Limb (tissue), 2 donors: Measurements from ENCODE around the gene CCDC177.
"Not testable (repeated sequence)": the region's sequence is repeated elsewhere in the genome, so short reads cannot be mapped to it uniquely, and the experiment has no call there.

ENCODE experiments used
- DNase-seq, 2 donors: peaks; one replicate each; pipeline ENCODE4 v3.0.0-alpha.2; 2016; ENCODE audit errors: extremely low spot score in 2 of 2

CCDC177 gene

DNA sequence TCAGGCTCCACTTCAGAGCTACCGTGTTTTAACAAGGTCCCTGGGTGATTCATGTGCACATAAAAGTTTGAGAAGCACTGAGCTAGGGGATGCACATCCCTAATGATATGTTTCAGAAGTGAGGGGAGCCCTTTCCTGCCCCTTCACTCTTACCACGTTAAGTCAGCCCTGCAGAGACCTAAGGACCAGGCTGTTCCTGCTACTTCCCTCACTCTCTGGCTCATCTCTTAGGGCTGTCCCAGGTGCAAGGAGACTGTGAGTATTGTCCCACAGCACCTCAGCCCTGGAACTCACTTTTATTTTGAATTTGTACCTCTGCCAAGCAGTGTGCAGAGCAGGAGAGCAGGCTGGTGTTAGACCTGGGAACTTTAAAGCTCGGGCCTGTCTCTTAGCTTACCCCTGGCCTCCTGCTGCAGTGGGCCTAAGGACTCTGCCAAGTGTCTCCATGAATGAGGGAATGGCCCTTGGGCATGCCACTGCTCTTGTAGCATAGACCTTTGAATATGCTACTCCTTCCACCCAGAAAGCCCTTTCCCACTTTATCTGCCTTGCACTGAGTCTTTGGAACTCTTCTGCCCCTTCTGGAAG is 25.7 kb upstream of the CCDC177 start:
- no peak for DNase-seq

DNA sequence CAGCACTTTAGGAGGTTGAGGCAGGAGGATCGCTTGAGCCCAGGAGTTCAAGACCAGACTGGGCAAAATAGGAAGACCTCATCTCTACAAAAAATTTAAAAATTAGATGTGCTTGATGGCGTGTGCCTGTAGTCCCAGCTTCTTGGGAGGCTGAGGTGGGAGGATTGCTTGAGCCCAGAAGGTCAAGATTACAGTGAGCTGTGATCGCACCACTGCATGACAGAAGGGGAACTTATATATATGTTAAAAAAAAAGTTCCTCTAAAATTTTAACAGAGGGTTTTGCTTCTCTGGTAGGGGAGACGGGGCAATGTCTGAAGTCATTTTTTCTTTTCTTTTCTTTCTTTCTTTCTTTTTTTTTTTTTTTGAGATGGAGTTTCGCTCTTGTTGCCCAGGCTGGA is 24.8 kb upstream of the CCDC177 start:
- DNase-seq, result not testable (repeated sequence)

DNA sequence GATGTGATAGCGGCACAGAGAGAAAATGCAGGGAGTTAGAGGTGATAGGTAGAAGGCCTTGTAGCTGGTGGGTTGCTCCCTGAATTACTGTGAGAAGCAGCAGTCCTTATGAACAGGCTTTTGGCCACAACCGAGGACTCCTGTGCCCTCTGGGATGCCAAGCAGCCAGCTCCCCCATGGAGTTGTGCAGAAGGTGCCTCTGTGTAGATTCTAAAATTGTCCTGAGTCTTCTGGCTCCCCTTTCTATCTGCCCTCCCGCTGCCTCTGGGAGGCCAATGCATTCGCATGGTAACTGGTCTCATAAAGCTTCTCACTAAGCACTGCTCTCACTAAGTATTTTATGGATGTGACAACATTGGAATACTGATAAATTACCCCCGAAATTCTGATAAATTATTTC is 20.7 kb upstream of the CCDC177 start:
- DNase-seq, result no peak

DNA sequence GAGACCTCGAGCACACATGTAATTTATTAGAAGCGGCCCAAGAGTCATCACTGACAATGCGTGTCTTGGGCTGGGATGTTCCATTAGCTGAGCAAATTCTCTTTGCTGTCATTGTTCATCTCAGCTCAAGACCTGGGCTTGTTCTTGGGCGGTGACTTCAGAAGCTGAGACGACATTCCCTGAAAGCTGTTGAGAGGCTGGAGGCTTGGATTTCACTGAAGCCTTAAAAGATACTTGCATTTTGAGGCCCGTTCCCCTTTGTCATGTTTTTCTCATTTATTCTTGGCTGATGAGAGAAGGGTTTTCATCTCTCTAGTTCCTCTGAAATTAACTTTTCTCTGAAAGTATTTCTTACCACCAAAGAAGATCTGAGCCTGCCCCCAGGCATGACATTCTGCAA is 20.2 kb upstream of the CCDC177 start:
- no peak for DNase-seq

DNA sequence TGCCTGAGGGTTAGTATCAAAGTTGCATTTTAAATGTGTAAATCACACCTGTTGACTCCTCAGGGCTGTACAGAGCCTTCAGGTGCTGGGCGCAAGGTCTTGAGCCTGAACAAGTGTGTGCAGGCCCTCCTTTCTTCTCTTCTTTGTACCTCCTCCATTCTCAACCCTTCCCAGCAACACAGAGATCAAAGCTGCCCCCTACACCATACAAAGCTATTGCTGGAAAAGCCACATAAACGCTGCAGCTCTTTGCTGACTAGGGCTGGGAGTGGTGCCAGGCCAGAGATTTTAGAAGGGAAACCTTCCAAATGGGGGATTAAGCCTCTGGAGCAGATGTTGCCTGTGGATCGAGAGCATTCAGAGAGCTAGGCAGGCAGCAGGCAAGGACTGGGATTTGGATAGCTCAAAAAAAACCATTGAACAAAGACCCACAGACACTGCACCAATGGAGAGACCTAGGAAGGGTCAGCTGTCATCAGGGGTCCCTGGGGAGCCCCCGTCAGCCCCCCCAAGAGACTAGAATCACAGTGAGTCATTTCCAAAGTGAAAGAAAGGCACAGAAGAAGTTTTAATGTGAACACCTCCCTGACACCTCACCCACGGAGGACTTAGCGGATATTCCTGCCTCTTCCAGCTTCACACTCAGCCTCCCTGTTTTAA is 18.5 kb upstream of the CCDC177 start:
- DNase-seq, result peak; percentile 91 to 93

DNA sequence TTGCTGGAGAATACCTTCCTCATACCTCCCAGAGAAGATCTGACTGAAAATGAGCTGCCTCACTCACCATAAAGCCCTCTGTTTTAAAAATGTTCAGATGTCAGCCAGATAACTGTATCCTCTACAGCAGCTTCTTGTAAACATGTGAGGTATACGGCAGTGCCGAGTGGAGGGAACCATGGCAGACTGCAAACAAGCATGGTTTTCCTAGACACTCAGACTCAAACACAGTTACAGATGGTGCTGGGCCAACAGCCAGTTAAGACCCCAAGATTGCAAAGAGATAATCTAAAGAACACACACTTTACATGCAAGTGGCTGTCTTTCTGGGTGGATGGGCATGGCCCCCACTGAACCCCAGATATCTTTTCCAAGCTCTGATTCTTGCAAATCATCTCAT is 16.6 kb upstream of the CCDC177 start:
- DNase-seq, result no peak

DNA sequence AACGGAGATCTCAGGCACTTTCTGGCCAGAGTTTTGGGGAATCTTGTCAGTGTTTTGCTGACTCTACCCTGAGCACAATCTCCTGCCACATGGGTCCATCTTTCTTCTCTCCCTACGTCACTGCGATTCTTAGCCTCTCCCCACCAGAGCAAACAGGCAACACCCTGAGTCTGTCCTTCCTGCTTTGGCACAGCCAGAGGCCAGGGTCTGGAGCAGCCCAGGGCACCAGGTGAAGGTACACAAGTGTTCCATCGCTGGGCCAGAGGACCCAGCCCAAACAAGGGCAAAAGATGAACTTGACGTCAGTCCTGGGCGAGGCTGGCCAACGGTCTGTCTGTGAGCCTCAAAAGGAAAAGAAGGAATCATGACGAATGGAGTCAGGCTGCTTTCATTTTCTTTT is 12.7 kb upstream of the CCDC177 start:
- no peak for DNase-seq

DNA sequence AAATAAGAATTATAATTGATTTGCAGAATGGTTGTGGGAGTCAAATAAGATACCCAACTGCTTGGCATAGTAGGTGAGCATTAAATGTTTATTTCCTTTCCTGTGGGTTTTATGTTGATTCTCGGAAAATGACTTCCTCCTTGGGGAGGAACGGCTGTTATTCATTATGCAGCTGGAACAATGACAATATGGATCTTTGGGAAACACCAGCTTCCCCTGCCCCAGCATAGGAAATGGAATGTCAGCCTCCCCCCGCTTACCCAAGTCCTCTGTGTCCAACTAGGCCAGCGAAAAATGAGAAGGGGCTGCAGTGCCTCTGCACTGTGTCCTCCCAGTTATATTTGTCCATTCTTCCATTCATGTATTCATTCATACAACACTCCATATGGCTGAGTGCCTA is 11.7 kb upstream of the CCDC177 start:
- DNase-seq, result no peak

DNA sequence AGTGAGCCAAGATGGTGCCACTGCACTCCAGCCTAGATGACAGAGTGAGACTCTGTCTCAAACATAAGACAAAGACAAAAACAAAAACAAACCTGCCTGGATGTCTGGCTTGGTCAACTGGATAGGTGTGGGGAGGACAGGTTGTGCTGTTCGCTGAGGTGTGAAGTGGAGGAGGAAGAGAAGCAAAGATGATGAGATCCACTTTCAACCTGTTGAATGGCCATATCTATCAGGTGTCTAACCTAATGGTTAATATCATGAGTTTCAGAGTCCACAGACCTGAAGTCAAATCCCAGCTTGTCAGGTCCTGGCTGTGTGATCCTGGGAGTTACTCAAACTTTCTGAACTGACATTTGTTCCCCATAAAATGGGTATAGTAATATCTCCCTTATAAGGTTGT is 9.7 kb upstream of the CCDC177 start:
- no peak for DNase-seq

DNA sequence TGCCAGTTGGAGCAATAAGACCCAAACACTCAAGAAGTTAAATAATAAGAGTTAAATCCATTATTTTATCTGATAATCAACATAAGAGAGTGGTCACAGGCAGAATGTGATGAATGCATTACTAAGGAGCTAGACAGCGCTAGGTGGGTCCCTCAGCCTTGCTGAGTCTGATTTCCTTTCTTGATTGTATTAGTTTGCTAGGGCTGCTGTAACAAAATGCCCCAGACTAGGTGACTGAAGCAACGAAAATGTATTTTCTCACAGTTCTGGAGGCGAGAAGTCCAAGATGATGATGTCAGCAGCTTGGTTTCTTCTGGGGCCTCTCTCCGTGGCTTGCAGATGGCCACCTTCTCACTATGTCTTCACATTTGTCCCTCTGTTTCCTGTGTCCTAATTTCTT is 8.2 kb upstream of the CCDC177 start:
- no peak for DNase-seq

DNA sequence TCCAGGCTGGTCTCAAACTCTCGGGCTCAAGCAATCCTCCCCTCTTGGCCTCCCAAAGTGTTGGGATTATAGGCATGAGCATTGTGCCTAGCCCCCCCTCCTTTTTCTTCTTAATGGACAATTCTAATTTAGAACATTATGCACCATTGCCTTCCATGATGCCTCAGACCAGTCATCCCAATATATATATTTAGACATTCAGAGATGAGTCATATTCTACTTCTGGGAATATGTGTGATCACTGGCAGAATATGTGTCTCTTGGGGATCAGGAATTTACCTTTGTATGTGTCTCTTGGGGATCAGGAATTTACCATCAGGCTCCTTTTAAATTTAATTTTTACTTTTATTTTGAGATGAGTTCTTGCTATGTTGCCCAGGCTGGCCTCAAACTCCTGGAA is 7.5 kb upstream of the CCDC177 start:
- no peak for DNase-seq

DNA sequence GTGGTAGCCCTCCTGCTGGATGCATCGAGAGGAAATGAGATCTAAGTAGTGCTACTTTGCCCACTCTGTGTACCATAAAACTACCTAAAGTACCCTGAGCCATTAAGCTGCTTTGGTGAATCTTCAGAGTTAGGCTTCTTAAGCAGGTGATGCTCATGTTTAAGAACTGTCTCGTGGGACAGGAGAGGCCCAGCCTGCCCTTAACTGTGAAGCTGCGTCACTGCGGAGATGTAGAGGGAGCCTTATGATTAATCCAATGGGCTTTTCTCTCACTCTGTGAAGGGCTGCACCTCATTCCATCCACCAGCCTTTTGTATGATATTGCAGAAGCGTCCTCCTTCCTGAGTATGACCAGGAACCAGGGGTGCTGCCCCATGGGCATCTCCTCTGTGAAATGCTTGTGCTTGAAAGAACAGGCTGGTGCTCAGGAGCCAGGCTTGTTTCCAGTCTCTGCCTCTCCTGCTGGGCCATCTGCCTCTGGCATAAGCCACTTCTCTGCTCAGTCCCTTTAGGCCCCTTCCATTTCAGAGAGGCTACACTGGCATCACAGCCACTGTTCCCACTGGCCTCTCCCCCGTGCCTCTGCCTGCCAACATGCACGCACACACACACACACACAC is 6.8 kb upstream of the CCDC177 start:
- no peak for DNase-seq

DNA sequence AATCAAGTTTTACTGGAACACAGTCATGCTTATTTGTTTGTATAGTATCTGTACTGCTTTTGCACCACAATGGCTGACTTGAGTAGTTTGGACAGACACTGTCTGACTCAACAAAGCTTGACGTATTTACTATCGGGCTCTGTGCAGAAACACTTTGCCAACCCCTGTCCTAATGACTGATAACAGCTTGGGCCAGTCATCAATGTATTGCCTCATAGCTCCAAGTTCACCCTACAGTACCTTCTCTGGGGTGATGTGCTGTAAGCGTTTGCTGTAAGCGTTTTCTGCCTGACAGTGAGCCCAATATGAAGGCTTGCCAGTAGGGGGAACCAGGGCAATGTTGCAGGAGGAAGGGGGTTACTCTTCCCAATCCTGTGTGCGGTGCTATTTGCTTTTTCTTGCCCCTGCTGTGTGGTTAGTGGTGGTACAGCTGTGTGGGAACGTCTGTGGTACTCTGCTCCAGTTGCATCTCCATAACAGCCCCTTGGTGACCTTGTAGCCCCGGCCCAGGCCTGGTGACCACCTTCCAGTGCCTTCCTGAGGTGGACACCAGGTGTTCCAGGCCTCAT is 5.4 kb upstream of the CCDC177 start:
- DNase-seq, result peak in 1 of 2 donors; percentile 39

DNA sequence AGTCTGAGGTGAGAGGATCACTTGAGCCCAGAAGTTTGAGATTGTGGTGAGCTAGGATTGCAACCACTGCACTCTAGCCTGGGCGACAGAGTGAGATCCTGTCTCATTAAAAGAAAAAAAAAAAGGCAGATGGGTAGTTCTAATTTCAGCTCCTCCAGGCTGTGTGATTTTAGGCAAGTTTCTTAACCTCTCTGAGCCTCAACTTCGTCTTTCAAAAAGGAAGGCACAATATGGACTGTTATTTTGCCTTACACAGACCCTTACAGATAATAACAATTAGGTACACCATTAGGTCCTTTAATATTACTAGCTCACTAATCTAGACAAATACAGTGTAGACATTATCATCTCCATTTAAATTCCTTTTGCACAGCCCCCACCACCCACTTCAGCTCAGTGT is 4.8 kb upstream of the CCDC177 start:
- no peak for DNase-seq

DNA sequence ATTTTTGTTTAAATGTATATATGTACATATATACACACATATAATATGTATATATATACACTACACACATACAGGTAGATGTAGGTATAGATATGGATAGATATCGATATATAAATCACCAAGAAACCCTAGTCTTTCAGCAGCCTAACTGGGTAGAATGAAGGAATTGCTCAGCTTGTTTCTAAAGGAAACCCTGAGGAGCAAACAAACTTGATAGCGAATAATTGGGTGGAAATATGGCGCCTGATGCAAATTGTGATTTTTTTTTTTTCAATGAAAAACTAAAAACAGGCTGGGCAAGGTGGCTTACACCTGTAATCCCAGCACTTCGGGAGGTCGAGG is 254 bp upstream of the CCDC177 start:
- DNase-seq, result no peak

DNA sequence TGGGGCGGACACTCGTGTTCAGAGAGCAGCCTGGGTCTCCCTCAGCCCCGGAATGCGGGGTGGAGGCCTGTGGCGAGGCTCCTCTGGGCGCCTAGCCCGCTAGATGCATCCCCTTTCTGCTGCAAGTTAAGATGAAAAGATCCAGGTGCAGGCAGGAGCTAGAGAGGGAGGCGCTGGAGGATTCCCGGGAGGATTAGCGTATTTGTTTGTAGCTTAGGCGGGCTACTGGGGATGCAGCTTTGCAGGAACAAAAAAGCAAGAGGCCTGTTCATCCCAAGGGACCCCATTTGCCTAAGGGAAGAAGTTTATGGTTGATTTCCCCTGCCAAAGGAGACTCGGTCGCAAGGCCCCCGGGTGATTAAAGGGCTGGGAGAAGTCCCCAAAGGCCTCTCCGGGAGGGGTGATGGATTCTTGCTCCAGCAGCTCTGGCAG is 824 bp downstream of the CCDC177 start:
- DNase-seq, result peak in 1 of 2 donors; percentile 76

DNA sequence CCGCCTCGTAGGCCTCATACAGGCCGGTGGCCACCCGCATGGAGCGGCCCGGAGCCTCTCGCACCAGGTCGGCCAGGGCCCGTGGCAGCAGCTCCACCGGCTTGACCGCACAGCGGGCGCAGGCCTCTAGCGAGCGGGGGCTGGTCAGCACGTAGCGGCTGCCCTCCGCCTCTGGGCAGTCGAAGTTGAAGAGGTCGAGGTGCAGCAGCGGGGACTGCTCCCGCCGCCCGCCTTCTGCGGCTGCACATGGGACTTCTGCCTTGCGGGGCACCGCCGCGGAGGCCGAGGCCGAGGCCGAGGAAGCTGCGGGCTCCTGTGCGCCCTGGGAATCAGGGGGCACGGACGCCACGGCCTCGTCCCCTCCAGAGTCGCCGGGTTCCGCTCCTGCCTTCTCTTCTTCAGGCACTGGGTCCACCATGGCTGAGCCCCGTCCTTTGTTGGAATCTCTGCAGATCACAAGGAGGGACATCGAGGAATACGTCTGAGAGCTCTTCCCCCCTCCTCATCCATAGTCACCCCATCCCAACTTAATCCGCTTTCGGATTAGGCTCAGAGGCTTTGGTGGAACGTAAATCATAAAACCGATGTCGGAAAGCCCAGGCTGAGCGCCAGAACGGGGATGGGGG is 1.4 kb downstream of the CCDC177 start:
- DNase-seq, result peak in 1 of 2 donors; percentile 43

DNA sequence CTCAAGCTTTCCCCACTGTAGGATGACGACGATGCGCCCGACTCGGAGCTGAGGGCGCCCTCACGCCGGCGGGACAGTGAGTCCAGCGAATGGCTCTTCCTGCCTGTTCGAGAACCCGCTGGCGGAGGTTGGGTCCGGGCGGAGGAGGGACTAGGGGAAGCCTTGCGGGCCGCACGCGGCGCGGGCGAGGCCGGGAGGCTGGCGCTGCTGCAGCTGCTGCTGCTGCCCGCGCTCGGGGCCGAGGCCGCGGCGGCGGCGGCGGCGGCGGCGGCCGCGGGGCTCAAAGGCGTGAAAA is 1.9 kb downstream of the CCDC177 start:
- no peak for DNase-seq

DNA sequence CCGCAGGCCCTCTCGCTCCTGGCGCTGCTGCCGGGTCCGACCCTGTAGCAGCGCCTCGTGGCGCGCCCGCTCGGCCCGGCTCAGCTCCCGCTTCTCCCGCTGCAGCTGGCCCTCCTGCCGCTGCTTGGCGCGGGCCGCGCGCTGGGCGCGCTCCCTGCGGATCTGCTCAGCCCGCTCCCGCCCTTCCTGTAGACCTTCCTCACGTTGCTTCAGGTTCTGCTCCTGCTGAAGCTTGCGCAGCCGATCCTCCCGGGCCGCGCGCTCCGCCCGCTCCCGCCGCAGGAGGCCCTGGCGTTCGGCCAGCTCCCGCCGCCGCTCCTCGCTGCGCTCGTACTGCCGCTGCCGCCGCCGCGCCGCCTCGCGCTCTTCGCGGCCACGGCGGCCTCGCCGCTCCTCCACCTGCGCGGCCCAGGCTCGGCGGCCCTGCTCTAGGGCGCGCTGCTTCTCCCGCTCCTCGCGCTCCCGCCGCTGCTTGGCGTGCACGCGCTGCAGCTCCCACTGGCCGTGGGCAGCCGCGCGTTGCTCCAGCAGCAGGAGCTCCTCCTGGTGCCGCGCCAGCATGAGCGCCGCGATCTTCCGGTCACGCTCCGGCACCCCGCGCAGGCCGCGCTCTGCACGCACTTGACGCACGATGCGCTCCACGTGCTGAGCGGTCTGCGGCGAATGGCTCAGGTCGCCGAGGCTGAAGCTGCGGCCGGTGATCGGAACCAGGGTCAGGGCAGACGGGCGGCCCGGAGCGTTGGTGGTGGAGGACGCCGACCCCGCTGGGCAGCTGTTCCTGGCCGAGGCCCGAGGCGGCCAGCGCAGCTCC is 2.4 kb downstream of the CCDC177 start:
- peak in 1 of 2 donors; percentile 76 for DNase-seq

DNA sequence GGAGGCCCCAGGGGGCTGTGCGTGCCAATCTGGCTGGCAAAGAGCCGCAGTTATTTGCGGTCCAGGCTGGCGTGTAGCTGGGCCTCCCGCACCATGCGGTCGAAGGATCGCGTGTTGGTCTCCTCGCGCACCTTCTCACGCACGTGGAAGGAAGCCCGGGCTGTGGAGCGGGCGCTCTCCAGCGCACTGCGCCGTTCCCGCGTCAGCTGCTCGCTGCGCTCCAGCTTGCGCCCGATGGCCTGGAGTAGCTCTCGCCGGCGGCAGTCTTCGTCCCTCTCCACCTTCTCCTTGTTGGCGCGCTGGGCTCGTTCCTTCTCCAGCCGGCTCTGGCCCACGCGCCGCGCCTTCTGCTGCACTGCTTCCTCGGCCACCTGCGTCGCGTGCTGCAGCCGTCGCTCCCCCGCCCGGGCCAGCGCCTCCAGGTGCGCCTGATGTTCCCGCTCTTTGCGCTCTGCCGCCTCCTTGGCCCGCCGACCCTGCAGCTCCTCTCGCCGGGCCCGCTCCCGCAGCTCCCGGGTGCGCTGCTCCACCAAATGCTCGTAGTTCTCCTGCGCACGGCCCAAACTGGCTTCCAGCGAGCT is 3.1 kb downstream of the CCDC177 start:
- DNase-seq, result no peak

DNA sequence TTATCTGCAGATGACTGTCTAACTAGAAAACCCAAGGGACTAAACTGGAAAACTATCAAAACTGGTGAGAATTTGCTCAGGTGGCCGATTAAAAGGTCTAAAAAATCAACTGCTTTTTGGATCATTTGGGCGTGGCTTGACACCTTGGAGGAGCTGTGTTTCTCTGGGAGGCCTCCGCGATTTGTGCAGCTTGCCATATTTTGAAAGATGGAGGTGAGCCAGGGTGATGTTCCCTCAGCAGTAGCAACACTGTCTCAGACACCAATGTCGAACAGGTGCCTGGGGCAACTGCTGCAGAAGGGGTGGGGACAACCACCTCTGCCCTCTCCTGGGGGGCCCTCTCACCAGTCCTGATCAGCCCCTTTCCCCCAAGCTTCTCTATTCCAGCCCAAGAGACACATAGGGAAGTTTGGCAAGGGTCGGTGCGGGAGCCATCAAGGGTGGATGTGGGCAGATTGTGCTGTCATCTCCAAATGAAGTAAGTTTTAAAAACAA is 3.8 kb downstream of the CCDC177 start:
- DNase-seq, result no peak
